Measurements from ENCODE around the gene PAX8. TPM values are rescaled to one million over a fixed set of nuclear protein-coding genes. Genes with fewer than 3 reads are reported as not detected.

PAX8 gene
- total and polyA plus RNA-seq, 10 of the 15 experiments (the other 5 are each of a cell fraction or from before 2014, with no cell fraction given), result 0.16 to 2.5 (median 0.97) TPM

DNA sequence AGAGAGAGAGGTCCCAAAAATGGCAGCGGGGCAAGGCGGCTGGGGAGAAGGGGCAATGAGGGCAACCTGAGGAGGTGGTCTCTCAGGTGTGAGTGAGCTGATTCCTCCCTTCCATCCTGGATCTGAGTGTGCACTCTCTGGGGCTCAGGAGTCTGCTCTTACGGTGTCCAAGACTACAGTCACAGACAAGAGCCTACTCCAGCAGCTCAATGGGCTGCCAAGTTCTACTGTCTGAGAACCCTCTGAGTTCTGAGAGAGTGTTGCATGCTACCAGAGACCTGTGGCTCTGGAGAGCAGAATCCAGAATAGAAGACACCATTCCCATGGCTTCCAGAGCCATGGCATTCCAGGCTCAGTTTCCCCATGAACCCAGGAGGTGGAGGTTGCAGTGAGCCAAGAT is 7.1 kb upstream of the PAX8 start:
- POLR2A ChIA-PET, result no interaction called here
- no peak for FAIRE-seq
- H3K27ac ChIP-seq (ENCODE audit: control insufficient read depth, insufficient read depth), result no peak overlapping the region
- 77% methylated on average over 3 of the region's 3 CpGs for WGBS (ENCODE audit: insufficient coverage, insufficient replicate concordance, low lambda C conversion rate, missing lambda C conversion rate)
- H2AFZ ChIP-seq (ENCODE audit: control insufficient read depth, low read depth, low read length), result no peak overlapping the region
- intact Hi-C loops (cut with micrococcal nuclease; ENCODE audit: unreplicated experiment) (no loop called here), in situ Hi-C loops (cut with MboI) (no loop called here)
- CTCF ChIA-PET, result no interaction called here
- H3K4me3 ChIP-seq, result no peak overlapping the region
- no peak overlapping the region for H3K4me2 ChIP-seq (ENCODE audit: control insufficient read depth, insufficient read depth)
- no peaks in the 10 kb centered on the region; a peak in 1 of 4 replicates for H3K27me3 ChIP-seq (replicated peaks in 1 of 2; ENCODE audit: control insufficient read depth in 2 of 2, insufficient read depth in 2 of 2, low read length in 1 of 2)
- H3K9me3 ChIP-seq (replicated peaks; ENCODE audit: control insufficient read depth, insufficient read depth, low read length), result no peaks in the 10 kb centered on the region
- no peaks in the 10 kb centered on the region for H3K36me3 ChIP-seq (ENCODE audit: control insufficient read depth in 2 of 2, insufficient read depth in 2 of 2, low read length in 1 of 2)
- RAD21 ChIA-PET (ENCODE audit: unreplicated experiment), result no interaction called here
- no peak for ATAC-seq
- H3K4me1 ChIP-seq (ENCODE audit: control insufficient read depth, insufficient read depth, low read length), result no peaks in the 10 kb centered on the region
- H3K9ac ChIP-seq (ENCODE audit: control insufficient read depth, insufficient read depth, low read length), result no peak overlapping the region
- H4K20me1 ChIP-seq (ENCODE audit: control insufficient read depth, insufficient read depth), result no peaks in the 10 kb centered on the region
- SMC1A ChIA-PET (ENCODE audit: uncharacterized antibody, unreplicated experiment), result no interaction called here
- no peak for DNase-seq (ENCODE audit: low read depth, low spot score)
- H3K79me2 ChIP-seq (ENCODE audit: control insufficient read depth, insufficient read depth, low read length), result no peaks in the 10 kb centered on the region
- BruUV-seq (replicated peaks), result no TSS peak
- TF ChIP-seq, protein P1, sequence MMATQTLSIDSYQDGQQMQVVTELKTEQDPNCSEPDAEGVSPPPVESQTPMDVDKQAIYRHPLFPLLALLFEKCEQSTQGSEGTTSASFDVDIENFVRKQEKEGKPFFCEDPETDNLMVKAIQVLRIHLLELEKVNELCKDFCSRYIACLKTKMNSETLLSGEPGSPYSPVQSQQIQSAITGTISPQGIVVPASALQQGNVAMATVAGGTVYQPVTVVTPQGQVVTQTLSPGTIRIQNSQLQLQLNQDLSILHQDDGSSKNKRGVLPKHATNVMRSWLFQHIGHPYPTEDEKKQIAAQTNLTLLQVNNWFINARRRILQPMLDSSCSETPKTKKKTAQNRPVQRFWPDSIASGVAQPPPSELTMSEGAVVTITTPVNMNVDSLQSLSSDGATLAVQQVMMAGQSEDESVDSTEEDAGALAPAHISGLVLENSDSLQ (IDR thresholded peaks at IDR 0.05), result no peak
- TF ChIP-seq RBBP5 (conservative IDR thresholded peaks at IDR 0.05), result no peak
- no peak for TF ChIP-seq GABPA (IDR thresholded peaks at IDR 0.05; ENCODE audit: low read depth)
- TF ChIP-seq ESRRA (IDR thresholded peaks at IDR 0.05; ENCODE audit: low read length), result no peak
- TF ChIP-seq RUNX3 (IDR thresholded peaks at IDR 0.05; ENCODE audit: low read length), result no peak
- no peak for TF ChIP-seq NBN (IDR thresholded peaks at IDR 0.05)
- TF ChIP-seq ZBED1 (IDR thresholded peaks at IDR 0.05; ENCODE audit: borderline replicate concordance), result no peak
- no peak for TF ChIP-seq NR2F1 (conservative IDR thresholded peaks at IDR 0.05)
- TF ChIP-seq IKZF2 (IDR thresholded peaks at IDR 0.05), result no peak
- TF ChIP-seq, protein P2, sequence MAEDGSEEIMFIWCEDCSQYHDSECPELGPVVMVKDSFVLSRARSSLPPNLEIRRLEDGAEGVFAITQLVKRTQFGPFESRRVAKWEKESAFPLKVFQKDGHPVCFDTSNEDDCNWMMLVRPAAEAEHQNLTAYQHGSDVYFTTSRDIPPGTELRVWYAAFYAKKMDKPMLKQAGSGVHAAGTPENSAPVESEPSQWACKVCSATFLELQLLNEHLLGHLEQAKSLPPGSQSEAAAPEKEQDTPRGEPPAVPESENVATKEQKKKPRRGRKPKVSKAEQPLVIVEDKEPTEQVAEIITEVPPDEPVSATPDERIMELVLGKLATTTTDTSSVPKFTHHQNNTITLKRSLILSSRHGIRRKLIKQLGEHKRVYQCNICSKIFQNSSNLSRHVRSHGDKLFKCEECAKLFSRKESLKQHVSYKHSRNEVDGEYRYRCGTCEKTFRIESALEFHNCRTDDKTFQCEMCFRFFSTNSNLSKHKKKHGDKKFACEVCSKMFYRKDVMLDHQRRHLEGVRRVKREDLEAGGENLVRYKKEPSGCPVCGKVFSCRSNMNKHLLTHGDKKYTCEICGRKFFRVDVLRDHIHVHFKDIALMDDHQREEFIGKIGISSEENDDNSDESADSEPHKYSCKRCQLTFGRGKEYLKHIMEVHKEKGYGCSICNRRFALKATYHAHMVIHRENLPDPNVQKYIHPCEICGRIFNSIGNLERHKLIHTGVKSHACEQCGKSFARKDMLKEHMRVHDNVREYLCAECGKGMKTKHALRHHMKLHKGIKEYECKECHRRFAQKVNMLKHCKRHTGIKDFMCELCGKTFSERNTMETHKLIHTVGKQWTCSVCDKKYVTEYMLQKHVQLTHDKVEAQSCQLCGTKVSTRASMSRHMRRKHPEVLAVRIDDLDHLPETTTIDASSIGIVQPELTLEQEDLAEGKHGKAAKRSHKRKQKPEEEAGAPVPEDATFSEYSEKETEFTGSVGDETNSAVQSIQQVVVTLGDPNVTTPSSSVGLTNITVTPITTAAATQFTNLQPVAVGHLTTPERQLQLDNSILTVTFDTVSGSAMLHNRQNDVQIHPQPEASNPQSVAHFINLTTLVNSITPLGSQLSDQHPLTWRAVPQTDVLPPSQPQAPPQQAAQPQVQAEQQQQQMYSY (CRISPR knock-in tag; IDR thresholded peaks at IDR 0.05), result no peak
- TF ChIP-seq, protein P3, sequence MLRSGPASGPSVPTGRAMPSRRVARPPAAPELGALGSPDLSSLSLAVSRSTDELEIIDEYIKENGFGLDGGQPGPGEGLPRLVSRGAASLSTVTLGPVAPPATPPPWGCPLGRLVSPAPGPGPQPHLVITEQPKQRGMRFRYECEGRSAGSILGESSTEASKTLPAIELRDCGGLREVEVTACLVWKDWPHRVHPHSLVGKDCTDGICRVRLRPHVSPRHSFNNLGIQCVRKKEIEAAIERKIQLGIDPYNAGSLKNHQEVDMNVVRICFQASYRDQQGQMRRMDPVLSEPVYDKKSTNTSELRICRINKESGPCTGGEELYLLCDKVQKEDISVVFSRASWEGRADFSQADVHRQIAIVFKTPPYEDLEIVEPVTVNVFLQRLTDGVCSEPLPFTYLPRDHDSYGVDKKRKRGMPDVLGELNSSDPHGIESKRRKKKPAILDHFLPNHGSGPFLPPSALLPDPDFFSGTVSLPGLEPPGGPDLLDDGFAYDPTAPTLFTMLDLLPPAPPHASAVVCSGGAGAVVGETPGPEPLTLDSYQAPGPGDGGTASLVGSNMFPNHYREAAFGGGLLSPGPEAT (IDR thresholded peaks at IDR 0.05; ENCODE audit: low read depth), result no peak
- TF ChIP-seq SMAD1 (IDR thresholded peaks at IDR 0.05; ENCODE audit: low read depth, partially characterized antibody), result no peak
- TF ChIP-seq IKZF1 (conservative IDR thresholded peaks at IDR 0.05), result no peak
- no peak for TF ChIP-seq BRCA1 (IDR thresholded peaks at IDR 0.05; ENCODE audit: low read depth, low read length)
- no peak for TF ChIP-seq HDGF (IDR thresholded peaks at IDR 0.05)
- no peak for TF ChIP-seq KDM1A (IDR thresholded peaks at IDR 0.05; ENCODE audit: borderline replicate concordance)
- no peak for TF ChIP-seq ZNF622 (IDR thresholded peaks at IDR 0.05)

Data from GM12878 (cell line).